Gastroesophageal sphincter (tissue), 4 donors: ENCODE results near the gene ZBTB16. TPM values are rescaled to one million over a fixed set of nuclear protein-coding genes. Genes with fewer than 3 reads are reported as not detected.
A peak's percentile ranks its signal among the peaks of the same experiment; 100 is the strongest.

Source experiments
- ATAC-seq: fragments of 150-250 bp; one replicate; pipeline ENCODE4 v1.9.1; 2016; ENCODE audit warnings: mild to moderate bottlenecking, moderate library complexity
- H3K27ac ChIP-seq, 4 donors: fragments of 200-600 bp; sonication (generic) in 3 of 4; 1 replicate in 3 of 4; 2 replicates in 1 of 4; pipeline ENCODE4 v1.5.1; 2016 to 2019
- H3K27me3 ChIP-seq: fragments of 200-600 bp; sonication (generic); one replicate; pipeline ENCODE4 v1.5.1; 2019
- H3K36me3 ChIP-seq, 2 donors: fragments of 200-600 bp; sonication (generic); one replicate each; pipeline ENCODE4 v1.5.1; 2019; ENCODE audit warnings: control low read depth in 1 of 2
- H3K4me1 ChIP-seq, 3 donors: fragments of 200-600 bp; sonication (generic); 1 replicate in 2 of 3; 2 replicates in 1 of 3; pipeline ENCODE4 v1.5.1; 2016 to 2019; ENCODE audit warnings: control low read depth in 2 of 3
- H3K4me3 ChIP-seq, 2 donors: fragments of 200-600 bp; sonication (generic); one replicate each; pipeline ENCODE4 v1.5.1; 2019; ENCODE audit warnings: mild to moderate bottlenecking in 1 of 2, moderate library complexity in 1 of 2
- H3K9me3 ChIP-seq, 3 donors: fragments of 200-600 bp; sonication (generic); one replicate each; pipeline ENCODE4 v1.5.1; 2017 to 2019; ENCODE audit warnings: control low read depth in 2 of 3
- CTCF ChIP-seq, 4 experiments: fragments of 200-600 bp in 2 of 4; fragments of 450-650 bp in 2 of 4; sonication (generic) in 1 of 4; IDR thresholded peaks; one replicate each; pipeline ENCODE4 v1.5.1; 2017 to 2019; ENCODE audit warnings: antibody characterized with exemption in 4 of 4, mild to moderate bottlenecking in 2 of 4, moderate library complexity in 2 of 4
- EP300 ChIP-seq: sonication (generic); formaldehyde crosslinking; IDR thresholded peaks from one replicate; pipeline ENCODE4 v1.6.1; 2017; ENCODE audit warnings: antibody characterized with exemption, mild to moderate bottlenecking
- POLR2A ChIP-seq, 2 donors: fragments of 450-650 bp; IDR thresholded peaks; one replicate each; pipeline ENCODE4 v1.6.1; 2017; ENCODE audit warnings: antibody characterized with exemption in 2 of 2, mild to moderate bottlenecking in 2 of 2, moderate library complexity in 1 of 2
- POLR2AphosphoS5 ChIP-seq: sonication (generic); formaldehyde crosslinking; IDR thresholded peaks from one replicate; pipeline ENCODE4 v1.6.1; 2017; ENCODE audit warnings: antibody characterized with exemption
- WGBS, 2 donors: methylation state at CpG; one replicate each; pipeline ENCODE4 v1.1.5; 2018; ENCODE audit warnings: low coverage in 1 of 2; 5-methylcytosine and 5-hydroxymethylcytosine counted together
- total RNA-seq, 4 donors: library from RNA; depleted of rRNA; stranded (reverse); fragments of >200 nt; gene quantifications; one replicate each; pipeline ENCODE4 v1.1.0, GENCODE V29; 2016

The ZBTB16 gene
- total RNA-seq, 4 donors from 2014 or later = 153 to 284 (median 232) TPM

- ATAC-seq = no peak
- Histone ChIP-seq H3K4me1 (peaks cover 0 to 52% (median 20%) of the 10 kb centered on the region in 3 donors), H3K27ac (peak overlapping the region; percentile 92 to 100 (median 100)), H3K4me3 (peak overlapping the region; percentile 55 to 100), H3K36me3 (peaks cover 0 to 32% of the 10 kb centered on the region in 2 donors), H3K27me3 (no peaks in the 10 kb centered on the region), H3K9me3 (no peaks in the 10 kb centered on the region)
- TF ChIP-seq POLR2AphosphoS5 = peak; percentile 45
- no peak for TF ChIP-seq EP300
- peak; percentile 41 to 42 for TF ChIP-seq POLR2A (IDR thresholded peaks at IDR 0.05)
- TF ChIP-seq CTCF (IDR thresholded peaks at IDR 0.05) = no peak
- 1% methylated on average over 18 of the region's 78 CpGs; no CpG with 5 or more reads in 1 of the 2 donors for WGBS, 2 donors
Measured at GRCh38 chr11:114060392-114061047, 1.0 kb downstream of the ZBTB16 start.

- WGBS, 2 donors = 0 to 9% methylated on average over 3 to 5 of the region's 45 CpGs
- Histone ChIP-seq H3K27me3 (no peaks in the 10 kb centered on the region), H3K27ac (peak overlapping the region; percentile 92 to 100 (median 100)), H3K4me3 (peak overlapping the region; percentile 55 to 100), H3K4me1 (peaks cover 2 to 59% (median 23%) of the 10 kb centered on the region in 3 donors), H3K36me3 (peaks cover 0 to 39% of the 10 kb centered on the region in 2 donors), H3K9me3 (no peaks in the 10 kb centered on the region)
- ATAC-seq = peak; percentile 1
- peak; percentile 70 for TF ChIP-seq POLR2AphosphoS5
- TF ChIP-seq POLR2A (IDR thresholded peaks at IDR 0.05) = peak in 1 of 2 donors; percentile 27
- no peak for TF ChIP-seq CTCF (IDR thresholded peaks at IDR 0.05)
Measured at GRCh38 chr11:114061048-114061680, 1.7 kb downstream of the ZBTB16 start.

- no peak for TF ChIP-seq POLR2A (IDR thresholded peaks at IDR 0.05)
- TF ChIP-seq POLR2AphosphoS5 = no peak
- no peak for TF ChIP-seq CTCF (IDR thresholded peaks at IDR 0.05)
- no peak for TF ChIP-seq EP300
- peaks cover 0 to 44% of the 10 kb centered on the region in 2 donors for H3K36me3 ChIP-seq
- 23 to 28% methylated on average over 5 to 7 of the region's 7 CpGs for whole genome bisulfite sequencing, 2 donors
- no peaks in the 10 kb centered on the region for H3K9me3 ChIP-seq
- peak overlapping the region; percentile 92 to 100 (median 100) for H3K27ac ChIP-seq
- peak overlapping the region; percentile 55 to 100 for H3K4me3 ChIP-seq
- peak; percentile 8 for ATAC-seq
- peaks cover 5 to 64% (median 27%) of the 10 kb centered on the region in 3 donors for H3K4me1 ChIP-seq
- no peaks in the 10 kb centered on the region for H3K27me3 ChIP-seq
Measured at GRCh38 chr11:114061681-114062049, 2.2 kb downstream of the ZBTB16 start.

GRCh38 chr11:114062272-114062671, 2.8 kb downstream of the ZBTB16 start:
- H3K27ac ChIP-seq = peak overlapping the region; percentile 92 to 100 (median 100)
- TF ChIP-seq POLR2A (IDR thresholded peaks at IDR 0.05) (no peak), POLR2AphosphoS5 (peak; percentile 5), CTCF (IDR thresholded peaks at IDR 0.05) (no peak), EP300 (no peak)

More at GRCh38 chr11:114062272-114062671, 2.8 kb downstream of the ZBTB16 start:
- WGBS, 2 donors = 86% methylated on average over 5 of the region's 9 CpGs; no CpG with 5 or more reads in 1 of the 2 donors
- no peaks in the 10 kb centered on the region for H3K27me3 ChIP-seq
- H3K4me3 ChIP-seq = peak overlapping the region; percentile 55 to 100
- ATAC-seq = no peak
- H3K4me1 ChIP-seq = peaks cover 5 to 70% (median 33%) of the 10 kb centered on the region in 3 donors
- H3K9me3 ChIP-seq = no peaks in the 10 kb centered on the region
- H3K36me3 ChIP-seq = peaks cover 0 to 50% of the 10 kb centered on the region in 2 donors
